ENCODE results near the gene VMP1.

Gene VMP1

GRCh38 chr17:59830007-59830630 is 122.7 kb downstream of the VMP1 start:
- Histone ChIP-seq H3K79me2 (ENCODE audit: control insufficient read depth, low read length) (peaks cover 15% of the 10 kb centered on the region), H3K9me3 (ENCODE audit: control insufficient read depth, insufficient read depth, low read length) (no peaks in the 10 kb centered on the region), H3K4me1 (ENCODE audit: control insufficient read depth, low read length) (peaks cover 87% of the 10 kb centered on the region), H3F3A (ENCODE audit: control insufficient read depth, insufficient read depth) (peaks cover 26% of the 10 kb centered on the region), H3K9me2 (replicated peaks; ENCODE audit: control insufficient read depth, low read length) (no peaks in the 10 kb centered on the region), H3K4me3 (ENCODE audit: low read length) (peak overlapping the region; percentile 68), H3K4me2 (ENCODE audit: low read length) (peak overlapping the region; percentile 83), H3K27me3 (ENCODE audit: control insufficient read depth, low read length) (no peaks in the 10 kb centered on the region), H3K27ac (ENCODE audit: low read depth, low read length) (peak overlapping the region; percentile 78), H3K36me3 (ENCODE audit: control insufficient read depth, low read length) (no peaks in the 10 kb centered on the region), H4K20me1 (ENCODE audit: control insufficient read depth, insufficient read depth, low read depth, low read length) (no peaks in the 10 kb centered on the region)
- no peak for TF ChIP-seq EZH2phosphoT487 (IDR thresholded peaks at IDR 0.05; ENCODE audit: borderline replicate concordance, low read length)
- no peak for TF ChIP-seq CTCF (IDR thresholded peaks at IDR 0.05; ENCODE audit: low read depth, low read length, poor library complexity, severe bottlenecking)

- peak overlapping the region; percentile 78 for H3K27ac ChIP-seq (ENCODE audit: low read depth, low read length)
- H3K4me2 ChIP-seq (ENCODE audit: low read length), result peak overlapping the region; percentile 83
- no peak overlapping the region for H3K4me3 ChIP-seq (ENCODE audit: low read length)
- TF ChIP-seq CTCF (IDR thresholded peaks at IDR 0.05; ENCODE audit: low read depth, low read length, poor library complexity, severe bottlenecking), result no peak
- no peak for TF ChIP-seq EZH2phosphoT487 (IDR thresholded peaks at IDR 0.05; ENCODE audit: borderline replicate concordance, low read length)
- no peaks in the 10 kb centered on the region for H3K9me3 ChIP-seq (ENCODE audit: control insufficient read depth, insufficient read depth, low read length)
- H3F3A ChIP-seq (ENCODE audit: control insufficient read depth, insufficient read depth), result peaks cover 26% of the 10 kb centered on the region
- no peaks in the 10 kb centered on the region for H3K9me2 ChIP-seq (replicated peaks; ENCODE audit: control insufficient read depth, low read length)
- H3K4me1 ChIP-seq (ENCODE audit: control insufficient read depth, low read length), result peaks cover 86% of the 10 kb centered on the region
- no peaks in the 10 kb centered on the region for H3K27me3 ChIP-seq (ENCODE audit: control insufficient read depth, low read length)
- H3K36me3 ChIP-seq (ENCODE audit: control insufficient read depth, low read length), result no peaks in the 10 kb centered on the region
- H3K79me2 ChIP-seq (ENCODE audit: control insufficient read depth, low read length), result peaks cover 15% of the 10 kb centered on the region
- H4K20me1 ChIP-seq (ENCODE audit: control insufficient read depth, insufficient read depth, low read depth, low read length), result no peaks in the 10 kb centered on the region
These were observed 123.5 kb downstream of the VMP1 start for GRCh38 chr17:59830846-59831486.

- H3K27ac ChIP-seq (ENCODE audit: low read depth, low read length), result peak overlapping the region; percentile 66
- H3K4me1 ChIP-seq (ENCODE audit: control insufficient read depth, low read length), result peaks cover 81% of the 10 kb centered on the region
- H3K9me3 ChIP-seq (ENCODE audit: control insufficient read depth, insufficient read depth, low read length), result no peaks in the 10 kb centered on the region
- H3K4me2 ChIP-seq (ENCODE audit: low read length), result peak overlapping the region; percentile 63
- H3F3A ChIP-seq (ENCODE audit: control insufficient read depth, insufficient read depth), result peaks cover 35% of the 10 kb centered on the region
- H3K36me3 ChIP-seq (ENCODE audit: control insufficient read depth, low read length), result no peaks in the 10 kb centered on the region; the same call in 1 of the 2 replicates
- peaks cover 32% of the 10 kb centered on the region for H3K79me2 ChIP-seq (ENCODE audit: control insufficient read depth, low read length)
- TF ChIP-seq CTCF (IDR thresholded peaks at IDR 0.05; ENCODE audit: low read depth, low read length, poor library complexity, severe bottlenecking) (no peak), EZH2phosphoT487 (IDR thresholded peaks at IDR 0.05; ENCODE audit: borderline replicate concordance, low read length) (no peak)
- H3K9me2 ChIP-seq (replicated peaks; ENCODE audit: control insufficient read depth, low read length), result no peaks in the 10 kb centered on the region
- no peaks in the 10 kb centered on the region for H3K27me3 ChIP-seq (ENCODE audit: control insufficient read depth, low read length)
- H4K20me1 ChIP-seq (ENCODE audit: control insufficient read depth, insufficient read depth, low read depth, low read length), result no peaks in the 10 kb centered on the region
- H3K4me3 ChIP-seq (ENCODE audit: low read length), result peak overlapping the region; percentile 45
These were observed 125.5 kb downstream of the VMP1 start for GRCh38 chr17:59832883-59833379.
